ENCODE results near the gene ELOVL6.
"Not testable (repeated sequence)": the region's sequence is repeated elsewhere in the genome, so short reads cannot be mapped to it uniquely, and the experiment has no call there.

ELOVL6 gene

DNA sequence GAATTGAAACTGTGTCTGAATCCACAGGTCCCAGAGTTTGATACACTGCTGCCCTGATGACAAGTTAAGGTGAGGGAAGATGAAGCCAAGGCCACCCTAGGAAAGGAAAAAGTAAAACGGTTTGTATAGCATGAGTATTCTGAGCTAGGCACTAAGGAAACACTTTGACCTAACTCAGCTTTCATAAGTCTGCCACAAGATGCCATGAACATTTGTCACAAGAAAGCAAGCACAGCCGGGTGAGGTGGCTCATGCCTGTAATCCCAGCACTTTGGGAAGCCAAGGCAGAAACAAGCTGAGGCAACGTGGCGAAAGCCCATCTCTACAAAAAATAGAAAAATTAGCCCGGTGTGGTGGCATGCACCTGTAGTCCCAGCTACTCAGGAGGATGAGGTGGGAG is 34.2 kb downstream of the ELOVL6 start:
- no peak for DNase-seq (ENCODE audit: extremely low read depth in 1 of 2, low read depth in 1 of 2)

- no peak for DNase-seq (ENCODE audit: extremely low read depth in 1 of 2, low read depth in 1 of 2)
These were observed 34.9 kb downstream of the ELOVL6 start for GRCh38 chr4:110163327-110164069.

DNA sequence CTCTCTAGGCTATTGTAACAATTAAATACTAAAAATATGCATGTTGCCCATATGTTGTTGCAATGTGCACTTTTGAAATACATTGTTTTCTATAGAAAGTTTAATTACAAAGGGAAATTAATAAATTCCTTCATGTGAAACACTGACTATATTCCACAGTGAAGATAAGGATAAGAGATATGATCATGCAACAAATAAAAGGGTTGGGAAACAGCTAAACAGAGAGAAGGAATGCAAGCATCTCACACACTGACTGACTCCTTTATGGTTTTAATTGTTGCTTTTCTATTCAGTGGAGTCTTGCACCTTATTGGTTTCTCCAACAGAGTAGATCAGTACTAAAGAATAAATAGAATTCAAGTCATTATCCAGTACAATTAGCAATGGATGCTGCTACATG is 37.8 kb downstream of the ELOVL6 start:
- DNase-seq (ENCODE audit: extremely low read depth in 1 of 2, low read depth in 1 of 2), result no peak

GRCh38 chr4:110159541-110159940 is 38.9 kb downstream of the ELOVL6 start:
- no peak for DNase-seq (ENCODE audit: extremely low read depth in 1 of 2, low read depth in 1 of 2)

GRCh38 chr4:110157580-110157979 is 40.8 kb downstream of the ELOVL6 start:
- no peak for DNase-seq (ENCODE audit: extremely low read depth in 1 of 2, low read depth in 1 of 2)

DNA sequence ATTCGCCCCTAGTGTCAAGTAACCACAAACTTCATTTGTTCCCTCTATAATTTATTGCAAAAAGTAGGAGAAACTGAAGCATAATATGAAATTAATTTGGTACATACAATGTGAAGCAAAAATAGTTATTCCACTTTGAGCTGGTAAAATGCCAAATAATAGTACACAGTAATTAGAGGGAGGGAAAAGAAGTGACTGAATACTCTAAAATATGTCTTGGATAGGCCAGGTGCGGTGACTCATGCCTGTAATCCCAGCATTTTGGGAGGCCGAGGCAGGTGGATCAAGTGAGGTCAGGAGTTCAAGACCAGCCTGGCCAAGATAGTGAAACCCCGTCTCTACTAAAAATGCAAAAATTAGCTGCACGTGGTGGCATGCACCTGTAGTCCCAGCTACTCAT is 41.2 kb downstream of the ELOVL6 start:
- not testable (repeated sequence) for DNase-seq (ENCODE audit: extremely low read depth in 1 of 2, low read depth in 1 of 2)

GRCh38 chr4:110156442-110156841 is 42.0 kb downstream of the ELOVL6 start:
- DNase-seq (ENCODE audit: extremely low read depth in 1 of 2, low read depth in 1 of 2), result no peak

- no peak for DNase-seq (ENCODE audit: extremely low read depth in 1 of 2, low read depth in 1 of 2)
These were observed 42.8 kb downstream of the ELOVL6 start for GRCh38 chr4:110155654-110156053.

DNA sequence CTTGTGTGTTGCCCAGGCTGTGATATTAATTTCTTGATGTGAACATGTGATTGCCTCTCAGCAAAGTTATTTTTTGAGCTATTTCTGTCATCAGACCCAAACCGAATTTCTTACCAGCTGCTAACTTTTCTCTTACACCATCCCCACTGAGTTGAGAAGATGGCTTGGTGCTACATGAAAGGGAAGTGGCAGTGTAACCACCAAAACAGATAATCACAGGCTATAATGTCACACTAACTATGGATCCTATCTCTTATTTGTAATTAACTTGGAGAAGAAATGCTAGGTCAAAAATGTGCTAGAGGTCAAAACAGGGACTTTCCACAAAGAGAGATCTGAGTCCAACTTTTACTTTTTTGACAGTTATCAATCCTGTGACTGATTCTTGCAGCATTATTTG is 43.8 kb downstream of the ELOVL6 start:
- DNase-seq (ENCODE audit: extremely low read depth in 1 of 2, low read depth in 1 of 2), result no peak

GRCh38 chr4:110152386-110152785 is 46.0 kb downstream of the ELOVL6 start:
- no peak for DNase-seq (ENCODE audit: extremely low read depth in 1 of 2, low read depth in 1 of 2)

DNA sequence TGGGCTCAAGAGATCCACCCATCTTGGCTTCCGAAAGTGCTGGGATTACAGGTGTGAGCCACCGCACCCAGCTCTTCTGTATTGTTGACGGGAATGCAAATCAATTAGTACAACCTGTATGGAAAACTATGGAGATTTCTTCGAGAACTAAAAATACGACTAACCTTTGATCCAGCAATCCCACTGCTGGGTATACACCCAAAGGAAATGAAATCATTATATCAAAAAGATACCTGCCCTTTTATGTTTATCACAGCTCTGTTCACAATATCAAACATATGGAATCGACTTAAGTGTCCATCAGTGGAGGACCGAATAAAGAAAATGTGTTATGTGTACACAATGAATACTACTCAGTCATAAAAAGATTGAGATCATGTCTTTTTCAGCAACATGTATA is 49.3 kb downstream of the ELOVL6 start:
- DNase-seq (ENCODE audit: extremely low read depth in 1 of 2, low read depth in 1 of 2), result no peak

DNA sequence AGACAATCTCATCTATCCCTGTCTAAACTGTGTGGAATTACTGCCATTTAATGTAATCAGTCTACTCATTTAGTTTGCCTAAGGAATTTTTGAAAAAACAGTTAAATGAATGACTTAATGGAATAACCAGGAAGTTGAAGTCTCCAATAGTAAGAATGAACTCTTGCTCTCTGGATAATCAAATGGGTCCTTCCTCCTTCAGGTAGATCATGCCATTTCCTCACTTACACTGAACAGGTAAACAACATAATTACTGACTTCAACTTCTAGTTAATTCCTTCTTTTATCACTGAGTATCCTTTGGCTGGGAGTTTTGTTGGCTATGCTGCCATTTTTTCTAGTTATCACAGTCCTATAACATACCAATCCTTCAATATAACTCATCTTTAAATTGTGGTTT is 56.0 kb downstream of the ELOVL6 start:
- DNase-seq (ENCODE audit: extremely low read depth in 1 of 2, low read depth in 1 of 2), result no peak

DNA sequence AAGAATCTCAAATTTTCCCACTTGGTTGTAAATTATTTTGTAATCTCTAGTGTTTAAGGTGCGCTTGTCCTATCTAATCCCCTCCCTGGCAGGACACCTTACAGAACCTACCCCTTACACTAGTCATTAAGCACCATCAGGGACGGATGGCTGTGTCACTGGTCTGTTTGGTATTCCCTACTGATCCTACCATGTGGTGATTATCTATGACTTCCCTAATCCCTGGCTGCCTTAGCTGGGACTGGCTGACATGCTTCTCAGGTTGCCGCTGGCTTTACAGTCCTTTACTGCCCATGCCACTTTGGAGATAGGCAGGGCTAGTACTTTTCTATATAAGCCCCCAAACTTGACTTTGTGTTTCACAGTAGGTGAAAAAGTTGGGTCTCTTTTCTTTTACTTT is 58.6 kb downstream of the ELOVL6 start:
- DNase-seq (ENCODE audit: extremely low read depth in 1 of 2, low read depth in 1 of 2), result no peak

GRCh38 chr4:110139111-110139510 is 59.3 kb downstream of the ELOVL6 start:
- DNase-seq (ENCODE audit: extremely low read depth in 1 of 2, low read depth in 1 of 2), result no peak

DNA sequence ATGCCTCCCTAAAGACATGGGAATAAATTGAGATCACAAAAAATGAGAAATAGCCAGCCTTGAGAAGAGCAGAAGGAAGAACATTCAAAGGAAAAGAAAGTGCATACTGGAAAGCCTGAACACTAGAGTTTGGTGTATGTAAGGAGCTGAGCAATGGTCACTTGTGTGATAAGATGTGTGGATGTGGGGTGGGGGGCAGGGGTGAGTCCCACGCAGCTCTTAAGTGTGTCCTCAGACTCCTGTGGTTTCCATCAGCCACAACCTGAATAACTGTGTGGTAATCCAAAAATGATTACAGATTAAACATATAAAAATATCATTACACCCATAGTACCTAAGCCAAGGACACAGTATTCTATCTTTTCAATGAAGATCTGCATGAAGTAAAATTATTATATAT is 59.9 kb downstream of the ELOVL6 start:
- no peak for DNase-seq (ENCODE audit: extremely low read depth in 1 of 2, low read depth in 1 of 2)

DNA sequence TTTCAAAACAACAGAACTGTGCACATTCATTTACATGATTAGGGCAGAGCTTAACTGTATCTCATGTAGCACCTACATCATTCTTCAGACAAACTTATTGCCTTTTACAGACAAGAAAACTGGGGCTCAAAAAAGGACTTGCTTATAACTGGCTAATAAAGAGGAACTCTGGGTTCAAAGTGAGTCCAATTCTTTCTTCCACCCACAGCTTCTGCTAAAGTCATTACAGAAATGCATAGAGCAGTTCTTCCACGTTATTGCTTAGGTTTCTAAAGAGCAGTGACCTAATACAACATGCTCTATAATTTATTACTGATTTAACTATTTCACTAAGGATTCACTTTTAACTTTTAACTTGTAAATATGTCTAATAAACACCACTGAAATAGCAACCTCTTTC is 60.6 kb downstream of the ELOVL6 start:
- no peak for DNase-seq (ENCODE audit: extremely low read depth in 1 of 2, low read depth in 1 of 2)

GRCh38 chr4:110135523-110135922 is 62.9 kb downstream of the ELOVL6 start:
- no peak for DNase-seq (ENCODE audit: extremely low read depth in 1 of 2, low read depth in 1 of 2)

- DNase-seq (ENCODE audit: extremely low read depth in 1 of 2, low read depth in 1 of 2), result no peak
These were observed 63.3 kb downstream of the ELOVL6 start for GRCh38 chr4:110135076-110135475.

- no peak for DNase-seq (ENCODE audit: extremely low read depth in 1 of 2, low read depth in 1 of 2)
These were observed 64.0 kb downstream of the ELOVL6 start for GRCh38 chr4:110134269-110134869.

DNA sequence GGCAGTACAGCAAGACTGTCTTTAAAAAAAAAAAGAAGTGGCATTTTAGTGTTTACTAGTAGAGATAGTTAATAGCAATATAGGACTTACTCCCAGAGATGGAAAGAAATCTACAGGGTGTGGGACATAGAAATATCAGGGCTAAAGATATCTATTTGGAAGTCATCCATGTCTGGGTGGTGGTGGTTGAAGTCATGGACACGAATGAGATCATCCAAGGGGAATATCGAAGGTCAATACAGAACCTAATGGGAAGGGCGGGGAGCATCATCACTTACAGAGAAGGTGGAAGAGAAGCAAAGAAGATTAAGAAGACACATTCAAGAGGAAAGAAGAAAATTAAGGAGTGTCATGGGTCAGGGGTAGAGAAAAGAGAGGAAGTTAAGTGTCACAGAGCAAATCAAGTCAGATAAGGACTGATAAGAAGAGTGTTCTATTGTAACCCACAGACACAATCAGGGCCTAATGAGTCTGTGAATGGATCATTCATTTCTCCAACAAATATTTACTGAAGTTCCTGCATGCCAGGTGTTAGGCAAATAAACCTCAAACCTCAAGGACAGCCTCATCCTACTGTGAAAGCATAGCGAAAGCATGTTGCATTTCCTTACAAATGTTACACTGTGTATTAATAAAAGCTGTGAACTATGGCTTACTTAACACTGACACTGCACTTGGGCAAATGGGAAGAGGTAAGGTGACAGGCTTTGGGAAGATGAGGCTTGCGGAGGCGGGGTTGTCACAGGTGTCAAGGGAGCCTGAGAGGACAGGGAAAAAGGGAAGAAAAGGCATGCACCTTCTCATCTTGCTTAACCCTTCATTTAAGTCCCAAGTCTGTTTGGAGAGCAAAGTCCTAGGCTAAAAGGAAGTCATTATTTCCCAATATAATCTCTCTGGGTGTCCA is 65.3 kb downstream of the ELOVL6 start:
- DNase-seq (ENCODE audit: extremely low read depth in 1 of 2, low read depth in 1 of 2), result no peak

GRCh38 chr4:110131916-110132315 is 66.5 kb downstream of the ELOVL6 start:
- no peak for DNase-seq (ENCODE audit: extremely low read depth in 1 of 2, low read depth in 1 of 2)
